ENCODE results near the gene ZNF25. TPM values are rescaled to one million over a fixed set of nuclear protein-coding genes. Genes with fewer than 3 reads are reported as not detected.
A peak's percentile ranks its signal among the peaks of the same experiment; 100 is the strongest.

The ZNF25 gene
- polyA plus RNA-seq, 1 donor (not counting 4 experiments of a cell fraction or from before 2014, with no cell fraction given) = 2.7 TPM

DNA sequence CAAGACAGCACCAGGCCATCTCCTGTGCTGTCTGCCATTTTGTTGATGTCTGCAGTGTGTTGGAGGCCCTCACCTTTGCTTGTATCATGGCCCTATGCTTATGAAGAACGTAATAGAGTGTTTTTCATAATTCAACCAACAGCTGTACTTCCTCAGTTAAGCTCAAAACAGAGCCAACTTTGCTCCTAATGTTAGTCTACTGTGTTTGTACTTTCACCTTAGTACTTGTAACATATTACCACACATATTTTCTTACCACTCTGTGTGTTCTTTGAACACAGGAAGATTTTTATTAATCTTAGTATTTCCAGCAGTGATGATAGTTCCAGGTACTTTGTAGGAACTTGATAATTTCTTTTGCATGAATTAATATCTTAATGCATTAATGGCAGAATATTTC is 39.9 kb upstream of the ZNF25 start:
- no peak for FAIRE-seq
- DNase-seq (ENCODE audit: low read depth, low spot score) = no peak

DNA sequence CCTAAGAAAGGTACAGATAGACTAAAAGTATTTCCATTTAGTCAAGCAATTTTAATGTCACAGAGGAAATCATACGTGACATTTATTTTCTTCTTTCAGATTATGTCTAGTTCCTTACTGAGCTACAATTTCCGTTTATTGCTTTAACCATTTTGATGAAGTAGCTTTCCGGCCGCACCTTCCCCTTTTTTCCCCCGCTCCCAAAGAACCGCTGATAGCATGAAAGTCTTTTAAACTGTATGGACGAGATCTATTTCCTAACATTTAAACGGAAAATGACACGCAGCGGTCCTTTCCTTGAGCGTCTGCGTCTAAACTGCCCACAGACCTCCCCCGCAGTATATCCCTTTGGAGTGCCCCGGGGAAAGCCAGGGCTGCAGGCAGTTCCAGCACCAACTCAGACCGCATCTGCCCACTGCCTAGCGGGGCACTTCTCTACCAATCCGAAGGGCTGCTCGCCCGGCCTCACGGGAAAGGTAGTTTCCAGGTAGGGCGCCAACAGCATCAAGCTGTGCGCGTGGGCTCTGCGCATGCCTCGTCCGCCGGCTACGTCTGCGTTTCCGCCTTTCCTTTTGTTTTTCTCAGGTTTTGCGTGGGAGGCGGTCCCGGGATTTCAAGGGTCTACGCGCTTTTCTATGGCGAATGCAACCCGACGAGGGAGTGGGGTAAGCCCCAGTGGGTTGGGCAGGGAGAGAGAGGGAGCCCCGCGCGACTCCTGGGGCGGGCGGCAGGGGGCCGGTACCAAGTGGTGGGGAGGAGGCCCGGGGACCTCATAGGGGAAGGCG is 33.9 kb upstream of the ZNF25 start, which contains the start of gene ZNF33A:
TSS of gene ZNF33A (plus strand) at position 557 of the 785 bp plus-strand sequence. CDS start 1,667 bp downstream, outside the sequence.
- Histone ChIP-seq H3K9ac (ENCODE audit: control insufficient read depth, extremely low read depth, insufficient read depth, low read length) (peak within 1 kb of the TSS; percentile 90), H3K27me3 (ENCODE audit: control insufficient read depth, extremely low read depth, insufficient read depth, low read length) (no peaks in the 10 kb centered on the region), H3K4me2 (ENCODE audit: control insufficient read depth, extremely low read depth, insufficient read depth, low read depth, low read length) (peak within 1 kb of the TSS; percentile 70), H3K79me2 (ENCODE audit: control insufficient read depth, insufficient read depth, low read length) (peaks cover 12% of the 10 kb centered on the region), H4K20me1 (ENCODE audit: control insufficient read depth, extremely low read depth, insufficient read depth, low read length) (no peaks in the 10 kb centered on the region), H3K9me1 (ENCODE audit: control insufficient read depth, extremely low read depth, insufficient read depth, low read length) (no peaks in the 10 kb centered on the region), H2AFZ (ENCODE audit: control insufficient read depth, low read length) (peak within 1 kb of the TSS; percentile 97), H3K36me3 (ENCODE audit: control insufficient read depth in 2 of 2, extremely low read depth in 1 of 2, insufficient read depth in 2 of 2, low read length in 2 of 2) (peaks cover 0 to 1% of the 10 kb centered on the region in 2 experiments), H3K4me3 (ENCODE audit: control insufficient read depth in 2 of 3, extremely low read depth in 1 of 3, insufficient read depth in 2 of 3, low read depth in 1 of 3, low read length in 3 of 3) (peak within 1 kb of the TSS; percentile 71 to 91 (median 72)), H3K4me1 (ENCODE audit: control insufficient read depth, extremely low read depth, insufficient read depth, low read length) (peaks cover 3% of the 10 kb centered on the region), H3K9me3 (ENCODE audit: control insufficient read depth, low read depth, low read length) (no peaks in the 10 kb centered on the region), H3K27ac (ENCODE audit: control insufficient read depth, insufficient read depth, low read length) (peak within 1 kb of the TSS; percentile 81)
- no peak for TF ChIP-seq EZH2 (IDR thresholded peaks at IDR 0.05; ENCODE audit: low read length)
- TF ChIP-seq, protein P1, sequence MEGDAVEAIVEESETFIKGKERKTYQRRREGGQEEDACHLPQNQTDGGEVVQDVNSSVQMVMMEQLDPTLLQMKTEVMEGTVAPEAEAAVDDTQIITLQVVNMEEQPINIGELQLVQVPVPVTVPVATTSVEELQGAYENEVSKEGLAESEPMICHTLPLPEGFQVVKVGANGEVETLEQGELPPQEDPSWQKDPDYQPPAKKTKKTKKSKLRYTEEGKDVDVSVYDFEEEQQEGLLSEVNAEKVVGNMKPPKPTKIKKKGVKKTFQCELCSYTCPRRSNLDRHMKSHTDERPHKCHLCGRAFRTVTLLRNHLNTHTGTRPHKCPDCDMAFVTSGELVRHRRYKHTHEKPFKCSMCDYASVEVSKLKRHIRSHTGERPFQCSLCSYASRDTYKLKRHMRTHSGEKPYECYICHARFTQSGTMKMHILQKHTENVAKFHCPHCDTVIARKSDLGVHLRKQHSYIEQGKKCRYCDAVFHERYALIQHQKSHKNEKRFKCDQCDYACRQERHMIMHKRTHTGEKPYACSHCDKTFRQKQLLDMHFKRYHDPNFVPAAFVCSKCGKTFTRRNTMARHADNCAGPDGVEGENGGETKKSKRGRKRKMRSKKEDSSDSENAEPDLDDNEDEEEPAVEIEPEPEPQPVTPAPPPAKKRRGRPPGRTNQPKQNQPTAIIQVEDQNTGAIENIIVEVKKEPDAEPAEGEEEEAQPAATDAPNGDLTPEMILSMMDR (optimal IDR thresholded peaks at IDR 0.05 in 1 of 3, IDR thresholded peaks at IDR 0.05 in 1 of 3, conservative IDR thresholded peaks at IDR 0.05 in 1 of 3; ENCODE audit: extremely low read depth in 1 of 3, insufficient read depth in 2 of 3, low read length in 3 of 3) = no peak
- FAIRE-seq (peak; percentile 75), DNase-seq (ENCODE audit: low read depth, low spot score) (peak; percentile 36)
- dilution Hi-C loops (cut with MboI; ENCODE audit: extremely low pct_ligation_motif_present, low sequenced_read_pairs) = no loop called here

More for the DNA sequence above, 39.9 kb upstream of the ZNF25 start:
- no peak overlapping the region for H2AFZ ChIP-seq (ENCODE audit: control insufficient read depth, low read length)
- H3K4me2 ChIP-seq (ENCODE audit: control insufficient read depth, extremely low read depth, insufficient read depth, low read depth, low read length) = no peak overlapping the region
- TF ChIP-seq, protein P1 (optimal IDR thresholded peaks at IDR 0.05 in 1 of 3, IDR thresholded peaks at IDR 0.05 in 1 of 3, conservative IDR thresholded peaks at IDR 0.05 in 1 of 3; ENCODE audit: extremely low read depth in 1 of 3, insufficient read depth in 2 of 3, low read length in 3 of 3) = no peak
- TF ChIP-seq EZH2 (IDR thresholded peaks at IDR 0.05; ENCODE audit: low read length) = no peak
- peaks cover 9% of the 10 kb centered on the region for H3K79me2 ChIP-seq (ENCODE audit: control insufficient read depth, insufficient read depth, low read length)
- no peaks in the 10 kb centered on the region for H3K27me3 ChIP-seq (ENCODE audit: control insufficient read depth, extremely low read depth, insufficient read depth, low read length)
- H3K9me3 ChIP-seq (ENCODE audit: control insufficient read depth, low read depth, low read length) = no peaks in the 10 kb centered on the region
- dilution Hi-C loops (cut with MboI; ENCODE audit: extremely low pct_ligation_motif_present, low sequenced_read_pairs) = no loop called here
- no peak overlapping the region for H3K9ac ChIP-seq (ENCODE audit: control insufficient read depth, extremely low read depth, insufficient read depth, low read length)
- H3K4me3 ChIP-seq (ENCODE audit: control insufficient read depth in 2 of 3, extremely low read depth in 1 of 3, insufficient read depth in 2 of 3, low read depth in 1 of 3, low read length in 3 of 3) = no peak overlapping the region
- H3K4me1 ChIP-seq (ENCODE audit: control insufficient read depth, extremely low read depth, insufficient read depth, low read length) = no peaks in the 10 kb centered on the region
- H4K20me1 ChIP-seq (ENCODE audit: control insufficient read depth, extremely low read depth, insufficient read depth, low read length) = no peaks in the 10 kb centered on the region
- peaks cover 5 to 10% of the 10 kb centered on the region in 2 experiments for H3K36me3 ChIP-seq (ENCODE audit: control insufficient read depth in 2 of 2, extremely low read depth in 1 of 2, insufficient read depth in 2 of 2, low read length in 2 of 2)
- no peak overlapping the region for H3K27ac ChIP-seq (ENCODE audit: control insufficient read depth, insufficient read depth, low read length)
- H3K9me1 ChIP-seq (ENCODE audit: control insufficient read depth, extremely low read depth, insufficient read depth, low read length) = no peaks in the 10 kb centered on the region

Measured in keratinocyte (primary cell).